WERI-Rb-1 (cell line): ENCODE measurements around the gene PPP4R1.

Experiments used
- DNase-seq: peaks from one replicate; pipeline ENCODE4 v3.0.0-alpha.2; 2020
- H3K27ac ChIP-seq: fragments of 250-450 bp; sonication (Bioruptor Pico); 2 replicates; pipeline ENCODE4 v1.5.1; 2020; ENCODE audit warnings: mild to moderate bottlenecking, moderate library complexity
- H3K27me3 ChIP-seq: fragments of 250-450 bp; sonication (Bioruptor Pico); 2 replicates; pipeline ENCODE4 v1.5.1; 2021; ENCODE audit warnings: mild to moderate bottlenecking, low read depth, moderate library complexity; ENCODE audit not compliant: insufficient read depth, severe bottlenecking
- H3K36me3 ChIP-seq: fragments of 250-450 bp; sonication (Bioruptor Pico); 2 replicates; pipeline ENCODE4 v1.5.1; 2020; ENCODE audit warnings: mild to moderate bottlenecking, moderate library complexity
- H3K4me3 ChIP-seq: 2 replicates; pipeline ENCODE4 v1.5.1; 2011; ENCODE audit warnings: low read depth, mild to moderate bottlenecking, control low read depth, low read length
- H3K9me3 ChIP-seq: fragments of 250-450 bp; sonication (Bioruptor Pico); 2 replicates; pipeline ENCODE4 v1.5.1; 2021; ENCODE audit warnings: mild to moderate bottlenecking, moderate library complexity; ENCODE audit not compliant: severe bottlenecking
- TF ChIP-seq, protein P1 (sequence below): IDR thresholded peaks from 2 replicates; pipeline ENCODE4 v1.5.1; 2011; ENCODE audit warnings: low read depth, mild to moderate bottlenecking, control low read depth, inconsistent platforms, low read length

PPP4R1 gene

DNA sequence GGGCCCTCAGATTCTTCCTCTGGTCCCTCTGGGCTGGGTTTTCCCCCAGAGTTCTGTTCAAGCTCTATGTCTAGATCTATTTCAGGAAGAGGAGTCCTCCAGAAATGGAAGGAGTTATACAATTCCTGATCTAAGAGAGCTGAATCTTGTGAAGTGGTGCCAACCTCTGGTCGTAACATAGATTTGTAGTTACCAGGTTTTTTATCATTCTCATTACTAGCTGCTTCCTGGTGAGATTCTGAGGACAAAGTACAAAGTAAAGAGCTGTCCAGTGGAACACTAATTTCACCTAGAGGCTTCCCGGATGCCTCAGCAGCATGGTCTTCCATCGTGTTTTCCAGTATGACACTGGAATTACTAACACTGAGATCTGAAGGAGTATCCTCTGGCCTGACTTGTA lies 44.1 kb downstream of the PPP4R1 start:
- TF ChIP-seq, protein P1, sequence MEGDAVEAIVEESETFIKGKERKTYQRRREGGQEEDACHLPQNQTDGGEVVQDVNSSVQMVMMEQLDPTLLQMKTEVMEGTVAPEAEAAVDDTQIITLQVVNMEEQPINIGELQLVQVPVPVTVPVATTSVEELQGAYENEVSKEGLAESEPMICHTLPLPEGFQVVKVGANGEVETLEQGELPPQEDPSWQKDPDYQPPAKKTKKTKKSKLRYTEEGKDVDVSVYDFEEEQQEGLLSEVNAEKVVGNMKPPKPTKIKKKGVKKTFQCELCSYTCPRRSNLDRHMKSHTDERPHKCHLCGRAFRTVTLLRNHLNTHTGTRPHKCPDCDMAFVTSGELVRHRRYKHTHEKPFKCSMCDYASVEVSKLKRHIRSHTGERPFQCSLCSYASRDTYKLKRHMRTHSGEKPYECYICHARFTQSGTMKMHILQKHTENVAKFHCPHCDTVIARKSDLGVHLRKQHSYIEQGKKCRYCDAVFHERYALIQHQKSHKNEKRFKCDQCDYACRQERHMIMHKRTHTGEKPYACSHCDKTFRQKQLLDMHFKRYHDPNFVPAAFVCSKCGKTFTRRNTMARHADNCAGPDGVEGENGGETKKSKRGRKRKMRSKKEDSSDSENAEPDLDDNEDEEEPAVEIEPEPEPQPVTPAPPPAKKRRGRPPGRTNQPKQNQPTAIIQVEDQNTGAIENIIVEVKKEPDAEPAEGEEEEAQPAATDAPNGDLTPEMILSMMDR: no peak
- Histone ChIP-seq H3K9me3 (no peaks in the 10 kb centered on the region), H3K27me3 (no peaks in the 10 kb centered on the region), H3K27ac (no peak overlapping the region), H3K36me3 (peaks cover 53% of the 10 kb centered on the region), H3K4me3 (no peak overlapping the region)
- DNase-seq: no peak

DNA sequence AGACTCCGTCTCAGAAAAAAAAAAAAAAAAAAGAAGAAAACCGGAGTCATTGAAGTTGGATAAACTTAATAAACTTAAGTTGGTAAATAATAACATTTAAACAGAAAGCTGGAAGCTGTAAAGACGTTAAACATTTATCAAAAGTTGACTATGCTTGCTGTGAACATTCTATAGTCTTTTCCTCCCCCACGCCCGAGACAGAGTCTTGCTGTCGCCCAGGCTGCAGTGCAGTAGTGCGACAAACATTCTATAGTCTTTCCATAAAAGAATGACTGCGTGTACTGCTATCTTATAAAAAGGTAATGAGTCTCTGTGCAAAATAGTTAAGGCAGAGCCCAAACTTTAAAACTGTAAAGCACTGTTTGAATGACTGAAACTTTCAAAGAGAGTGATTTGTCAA lies 45.2 kb downstream of the PPP4R1 start:
- DNase-seq: no peak
- Histone ChIP-seq H3K4me3 (no peak overlapping the region), H3K9me3 (no peaks in the 10 kb centered on the region), H3K36me3 (peaks cover 44% of the 10 kb centered on the region), H3K27ac (no peak overlapping the region), H3K27me3 (no peaks in the 10 kb centered on the region)
- TF ChIP-seq, protein P1: no peak

DNA sequence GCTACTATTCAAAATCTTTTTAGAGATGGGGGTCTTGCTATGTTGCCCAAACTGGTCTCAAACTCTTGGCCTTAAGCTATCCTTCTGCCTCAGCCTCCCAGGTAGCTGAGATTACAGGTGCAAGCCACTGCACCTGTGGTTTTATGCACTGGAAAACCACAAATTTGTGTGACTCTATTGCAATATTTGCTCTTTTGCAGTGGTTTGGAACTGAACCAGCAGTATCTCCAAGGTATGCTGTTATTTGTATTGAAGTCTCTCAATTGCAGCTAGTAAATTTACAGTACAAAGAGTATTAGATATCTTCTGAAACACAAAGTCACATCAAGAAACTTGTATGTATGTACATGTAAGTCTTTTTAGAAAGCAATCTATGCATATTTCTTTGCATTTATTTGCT lies 46.2 kb downstream of the PPP4R1 start:
- H3K27me3 ChIP-seq: no peaks in the 10 kb centered on the region
- H3K36me3 ChIP-seq: peaks cover 53% of the 10 kb centered on the region
- TF ChIP-seq, protein P1: no peak
- H3K9me3 ChIP-seq: no peaks in the 10 kb centered on the region
- no peak overlapping the region for H3K27ac ChIP-seq
- no peak for DNase-seq
- H3K4me3 ChIP-seq: no peak overlapping the region

DNA sequence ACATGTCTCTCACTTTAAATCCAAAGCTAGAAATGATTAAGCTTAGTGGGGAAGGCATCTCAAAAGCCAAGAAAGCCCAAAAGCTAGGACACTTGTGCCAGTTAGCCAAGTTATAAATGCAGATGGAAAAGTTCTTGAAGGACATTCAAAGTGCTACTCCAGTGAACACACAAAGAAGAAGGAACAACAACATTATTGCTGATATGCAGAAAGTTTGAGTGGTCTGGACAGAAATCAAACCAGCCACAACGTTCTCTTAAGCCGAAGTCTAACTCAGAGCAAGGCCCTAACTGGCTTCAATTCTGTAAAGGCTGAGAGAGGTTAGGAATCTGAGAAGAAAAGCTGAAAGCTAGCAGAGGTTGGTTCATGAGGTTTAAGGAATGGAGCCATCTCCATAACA lies 49.0 kb downstream of the PPP4R1 start:
- DNase-seq: no peak
- TF ChIP-seq, protein P1: no peak
- no peak overlapping the region for H3K27ac ChIP-seq
- no peak overlapping the region for H3K4me3 ChIP-seq
- H3K36me3 ChIP-seq: peaks cover 60% of the 10 kb centered on the region
- H3K9me3 ChIP-seq: no peaks in the 10 kb centered on the region
- H3K27me3 ChIP-seq: no peaks in the 10 kb centered on the region

DNA sequence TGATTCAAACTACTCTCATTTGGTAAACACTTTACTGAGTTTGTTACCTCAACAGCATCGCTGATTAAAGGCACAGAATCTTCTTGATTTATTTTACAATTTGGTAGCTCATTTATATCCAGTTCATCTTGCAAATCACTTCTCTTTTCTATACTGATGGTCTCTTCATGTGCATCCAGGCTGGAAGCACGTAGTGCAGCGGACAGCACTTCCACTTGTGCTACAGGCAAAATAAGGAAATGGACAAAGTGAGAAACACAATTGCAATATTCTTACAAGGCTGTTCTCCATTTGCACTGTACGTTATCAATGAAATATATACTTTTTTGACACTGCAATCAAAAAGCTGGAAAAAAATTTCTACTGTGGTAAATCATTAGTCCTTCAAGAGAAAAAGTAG lies 51.0 kb downstream of the PPP4R1 start:
- peaks cover 64% of the 10 kb centered on the region for H3K36me3 ChIP-seq
- no peaks in the 10 kb centered on the region for H3K27me3 ChIP-seq
- DNase-seq: no peak
- H3K27ac ChIP-seq: no peak overlapping the region
- TF ChIP-seq, protein P1: no peak
- H3K9me3 ChIP-seq: no peaks in the 10 kb centered on the region
- H3K4me3 ChIP-seq: no peak overlapping the region

DNA sequence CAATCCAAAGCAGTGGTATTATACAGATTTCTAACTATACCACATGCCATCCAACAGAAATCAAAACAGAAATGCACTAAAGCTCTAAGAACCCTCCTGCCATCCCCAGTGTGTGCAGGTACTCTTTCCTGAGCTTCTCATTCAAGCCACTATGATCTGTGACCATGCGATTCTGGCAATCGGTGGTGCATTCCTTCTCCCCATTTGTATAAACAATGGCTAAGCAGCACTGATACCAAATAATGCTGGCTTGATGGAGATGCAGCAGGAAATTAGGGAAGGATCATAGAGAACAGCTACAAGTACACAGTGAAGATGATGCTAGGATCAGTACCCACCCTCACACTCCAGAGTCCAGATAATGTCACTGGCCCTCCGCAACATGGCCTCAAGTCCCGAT lies 51.8 kb downstream of the PPP4R1 start:
- no peak overlapping the region for H3K27ac ChIP-seq
- peaks cover 57% of the 10 kb centered on the region for H3K36me3 ChIP-seq
- DNase-seq: no peak
- H3K9me3 ChIP-seq: no peaks in the 10 kb centered on the region
- H3K4me3 ChIP-seq: no peak overlapping the region
- TF ChIP-seq, protein P1: no peak
- no peaks in the 10 kb centered on the region for H3K27me3 ChIP-seq
